Aorta (tissue), 5 donors: ENCODE measurements around the gene OR10G6. TPM values are rescaled to one million over a fixed set of nuclear protein-coding genes. Genes with fewer than 3 reads are reported as not detected.
A peak's percentile ranks its signal among the peaks of the same experiment; 100 is the strongest.
"Not testable (repeated sequence)": the region's sequence is repeated elsewhere in the genome, so short reads cannot be mapped to it uniquely, and the experiment has no call there.

Experiments used
- ATAC-seq: fragments of 200-7000 bp; cut with Tn5 transposase; one replicate; pipeline ENCODE4 v1.9.1; 2022; ENCODE audit warnings: moderate library complexity; ENCODE audit not compliant: low FRiP score
- DNase-seq, 2 donors: peaks; one replicate each; pipeline ENCODE4 v3.0.0-alpha.2; 2020
- H3K27ac ChIP-seq, 2 donors: one replicate each; pipeline ENCODE4 v1.5.1; 2013; ENCODE audit warnings: low read length in 2 of 2, mild to moderate bottlenecking in 2 of 2, moderate library complexity in 2 of 2, control low read depth in 1 of 2, inconsistent platforms in 1 of 2, low read depth in 1 of 2
- H3K27me3 ChIP-seq, 2 donors: one replicate each; pipeline ENCODE4 v1.6.1; 2013; ENCODE audit warnings: control low read depth in 1 of 2, low read length in 1 of 2, mild to moderate bottlenecking in 1 of 2, moderate library complexity in 1 of 2; ENCODE audit not compliant: insufficient read depth in 2 of 2, control insufficient read depth in 1 of 2
- H3K36me3 ChIP-seq, 2 donors: one replicate each; pipeline ENCODE4 v1.6.1; 2013; ENCODE audit warnings: control low read depth in 1 of 2, low read length in 1 of 2, mild to moderate bottlenecking in 1 of 2; ENCODE audit not compliant: insufficient read depth in 2 of 2, control insufficient read depth in 1 of 2
- H3K4me1 ChIP-seq, 2 donors: one replicate each; pipeline ENCODE4 v1.6.1; 2013; ENCODE audit warnings: low read length in 2 of 2, control low read depth in 1 of 2, mild to moderate bottlenecking in 1 of 2, moderate library complexity in 1 of 2; ENCODE audit not compliant: insufficient read depth in 2 of 2, control insufficient read depth in 1 of 2
- H3K4me3 ChIP-seq, 2 donors: one replicate each; pipeline ENCODE4 v1.5.1; 2013; ENCODE audit warnings: low read length in 2 of 2, control low read depth in 1 of 2, mild to moderate bottlenecking in 1 of 2
- H3K9me3 ChIP-seq: one replicate; pipeline ENCODE4 v1.6.1; 2013; ENCODE audit warnings: mild to moderate bottlenecking, low read length; ENCODE audit not compliant: control insufficient read depth
- WGBS, 2 donors: extraction: QIAGEN DNeasy Blood & Tissue Kit; methylation state at CpG; one replicate each; pipeline ENCODE4 v1.1.7; 2013; 5-methylcytosine and 5-hydroxymethylcytosine counted together
- intact Hi-C, 2 donors: fragments of 100-400 bp; cut with DNase I; formaldehyde crosslinking; loops; one replicate each; pipeline versions ENCODE4 v1.14.2 to v1.15.0; 2022
- long read RNA-seq, 2 donors: library from polyadenylated mRNA; unstranded; transcript quantifications; one replicate each; pipeline ENCODE4 v2.0.0, GENCODE V29; 2020 to 2021
- polyA plus RNA-seq, 2 donors: library from polyadenylated mRNA; stranded (reverse); fragments of 200-250 nt; gene quantifications; one replicate each; pipeline ENCODE4 v1.2.3, GENCODE V29; 2013
- total RNA-seq, 2 donors: library from RNA; stranded (reverse); fragmentation: NEBNext Ultra II Directional; extraction: Animal tissue kit (Norgen Biotek cat#: 25700); gene quantifications; one replicate each; pipeline ENCODE4 v1.2.1, GENCODE V29; 2021
- donor health status: healthy with polysubstance abuse.
- donor health status: Bipolar disorder and iron deficiency.
- donor health status: DM: no; HTN: no; CAD: no.
- donor health status: DM: no; HTN: no; CAD: no.
- donor health status: DM: yes; HTN: yes; CAD: no.

The OR10G6 gene
- total RNA-seq, result not detected
- not detected for polyA plus RNA-seq
- long read RNA-seq, donor 1, result 0 reads
- long read RNA-seq, donor 2, result 0 reads

DNA sequence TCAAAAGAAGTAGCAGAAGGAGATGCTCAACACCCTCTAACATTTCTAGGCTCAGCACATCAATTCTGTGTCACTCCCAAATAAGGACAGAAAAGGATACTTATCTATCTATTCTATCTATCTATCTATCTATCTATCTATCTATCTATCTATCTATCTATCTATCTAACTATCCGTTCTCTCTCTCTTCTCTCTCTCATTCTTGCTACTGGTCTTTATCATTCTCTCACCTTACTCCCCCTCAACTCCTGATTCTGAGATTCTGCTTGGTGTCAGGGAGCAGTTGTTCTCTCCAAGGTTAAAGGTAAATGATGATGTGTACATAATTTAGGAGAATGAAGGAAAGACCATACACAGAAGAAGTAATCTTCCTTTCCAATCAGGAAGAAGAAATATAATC is at the start of gene OR10G6:
Gene OR10G6 (minus strand): TSS at position 43 of the 400 bp plus-strand sequence. CDS start 0 bp downstream, at position 43.
- 77 to 79% methylated on average over 1 of the region's 1 CpG for WGBS, 2 donors
- Histone ChIP-seq H3K27ac (no peak within 1 kb of the TSS), H3K36me3 (no peaks in the 10 kb centered on the region), H3K9me3 (no peaks in the 10 kb centered on the region), H3K4me1 (no peaks in the 10 kb centered on the region), H3K4me3 (no peak within 1 kb of the TSS), H3K27me3 (no peaks in the 10 kb centered on the region)
- DNase-seq (no peak), ATAC-seq (no peak)
- intact Hi-C loops, result no loop called here

- H3K27ac ChIP-seq, result no peak overlapping the region
- H3K27me3 ChIP-seq, result no peaks in the 10 kb centered on the region
- intact Hi-C loops, result no loop called here
- no peaks in the 10 kb centered on the region for H3K4me1 ChIP-seq
- H3K36me3 ChIP-seq, result no peaks in the 10 kb centered on the region
- WGBS, 2 donors, result 66% methylated on average over 4 of the region's 4 CpGs
- H3K9me3 ChIP-seq, result no peaks in the 10 kb centered on the region
- ATAC-seq (no peak), DNase-seq (no peak)
- H3K4me3 ChIP-seq, result no peak overlapping the region
These were observed 48.5 kb upstream of the OR10G6 start for GRCh38 chr11:124043420-124043819.

DNA sequence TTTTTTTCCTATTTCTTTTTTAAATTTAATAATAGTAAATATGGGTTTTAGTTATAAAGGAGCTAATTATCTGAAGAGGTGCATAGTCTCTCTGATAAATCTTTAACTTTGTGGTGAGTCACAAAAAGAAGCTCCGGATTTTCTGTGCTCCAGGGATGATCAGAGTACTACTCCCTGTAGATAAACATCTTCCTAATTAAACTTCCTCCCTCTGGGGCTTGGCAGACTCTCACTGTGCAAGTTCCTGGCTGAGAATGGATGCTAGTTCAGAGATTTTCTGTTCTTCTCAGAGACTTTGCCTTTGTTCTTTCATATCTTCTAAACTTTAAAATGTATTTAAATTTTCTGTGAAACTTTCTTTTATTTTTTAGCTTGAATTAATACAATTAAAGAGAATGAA is 46.3 kb upstream of the OR10G6 start, which contains the start of gene OR10G7:
Gene OR10G7 (minus strand): TSS at position 72 of the 400 bp plus-strand sequence. CDS start 2,324 bp downstream, outside the sequence.
- whole genome bisulfite sequencing, 2 donors, result 14 to 46% methylated on average over 1 of the region's 1 CpG
- Histone ChIP-seq H3K4me3 (no peak within 1 kb of the TSS), H3K9me3 (no peaks in the 10 kb centered on the region), H3K36me3 (no peaks in the 10 kb centered on the region), H3K27me3 (no peaks in the 10 kb centered on the region), H3K4me1 (no peaks in the 10 kb centered on the region), H3K27ac (no peak within 1 kb of the TSS)
- intact Hi-C loops, result no loop called here
- no peak for ATAC-seq
- no peak for DNase-seq

DNA sequence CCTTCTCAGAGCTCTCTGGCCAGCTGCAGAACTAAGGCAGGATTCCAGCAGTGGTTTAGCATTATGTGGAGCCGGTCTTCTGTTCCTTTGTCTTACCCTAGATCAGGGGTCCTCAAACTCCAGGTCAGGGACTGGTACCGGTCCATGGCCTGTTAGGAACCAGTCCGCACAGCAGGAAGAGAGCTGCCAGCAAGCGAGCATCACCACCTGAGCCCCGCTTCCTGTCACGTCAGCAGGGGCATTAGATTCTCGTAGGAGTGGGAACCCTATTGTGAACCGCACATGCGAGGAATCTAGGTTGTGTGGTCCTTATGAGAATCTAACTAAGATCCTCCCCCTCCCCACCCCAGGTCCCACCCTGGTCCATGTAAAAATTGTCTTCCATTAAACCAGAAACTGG is 44.6 kb upstream of the OR10G6 start:
- WGBS, 2 donors, result 80 to 83% methylated on average over 9 of the region's 9 CpGs

GRCh38 chr11:124036666-124037065 is 41.7 kb upstream of the OR10G6 start:
- Histone ChIP-seq H3K36me3 (no peaks in the 10 kb centered on the region), H3K4me1 (no peaks in the 10 kb centered on the region), H3K4me3 (no peak overlapping the region), H3K27ac (no peak overlapping the region), H3K9me3 (no peaks in the 10 kb centered on the region), H3K27me3 (no peaks in the 10 kb centered on the region)
- intact Hi-C loops, result no loop called here
- DNase-seq (no peak), ATAC-seq (no peak)
- WGBS, 2 donors, result 7 to 10% methylated on average over 1 of the region's 1 CpG

More for the DNA sequence above, 44.6 kb upstream of the OR10G6 start:
- no peak overlapping the region for H3K27ac ChIP-seq
- DNase-seq, result peak in 1 of 2 donors; percentile 57
- H3K4me1 ChIP-seq, result no peaks in the 10 kb centered on the region
- no peak overlapping the region for H3K4me3 ChIP-seq
- no peaks in the 10 kb centered on the region for H3K36me3 ChIP-seq
- H3K9me3 ChIP-seq, result no peaks in the 10 kb centered on the region
- no peaks in the 10 kb centered on the region for H3K27me3 ChIP-seq
- intact Hi-C loops, result no loop called here
- ATAC-seq, result no peak

DNA sequence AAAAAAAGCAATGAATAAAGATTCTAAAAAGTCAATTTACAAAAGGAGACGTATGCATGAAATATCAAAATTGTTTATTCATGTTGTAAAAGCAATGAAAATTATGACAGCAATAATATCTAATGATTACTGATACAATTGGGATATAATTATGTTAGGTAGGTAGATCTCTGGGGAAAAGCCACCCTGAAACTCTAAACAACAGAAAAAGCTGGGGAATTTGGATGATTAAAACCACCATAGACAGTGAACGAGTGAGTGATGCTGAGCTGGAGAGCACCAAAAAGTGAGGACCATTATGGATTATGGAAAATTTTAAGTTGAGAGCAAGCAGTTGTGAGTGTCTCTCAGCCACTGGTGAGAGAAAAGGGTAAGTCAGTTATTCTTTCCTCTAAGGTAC is 31.5 kb upstream of the OR10G6 start, which contains the start of gene OR10G8:
Gene OR10G8 (plus strand): TSS at position 301 of the 400 bp plus-strand sequence. CDS start 2,825 bp downstream, outside the sequence.
- 64 to 77% methylated on average over 2 of the region's 2 CpGs for WGBS, 2 donors
- H3K27ac ChIP-seq, result no peak within 1 kb of the TSS
- DNase-seq, result no peak
- no peaks in the 10 kb centered on the region for H3K4me1 ChIP-seq
- no peaks in the 10 kb centered on the region for H3K36me3 ChIP-seq
- intact Hi-C loops, result no loop called here
- H3K9me3 ChIP-seq, result no peaks in the 10 kb centered on the region
- no peak within 1 kb of the TSS for H3K4me3 ChIP-seq
- no peaks in the 10 kb centered on the region for H3K27me3 ChIP-seq
- ATAC-seq, result no peak

- intact Hi-C loops, H3K36me3 ChIP-seq, H3K27ac ChIP-seq, H3K9me3 ChIP-seq, H3K27me3 ChIP-seq, H3K4me1 ChIP-seq, H3K4me3 ChIP-seq, DNase-seq: not testable (repeated sequence)
- WGBS, 2 donors, result 89 to 91% methylated on average over 3 to 6 of the region's 9 CpGs
- ATAC-seq, result peak; percentile 56
These were observed 20.9 kb upstream of the OR10G6 start for GRCh38 chr11:124015837-124016236.

DNA sequence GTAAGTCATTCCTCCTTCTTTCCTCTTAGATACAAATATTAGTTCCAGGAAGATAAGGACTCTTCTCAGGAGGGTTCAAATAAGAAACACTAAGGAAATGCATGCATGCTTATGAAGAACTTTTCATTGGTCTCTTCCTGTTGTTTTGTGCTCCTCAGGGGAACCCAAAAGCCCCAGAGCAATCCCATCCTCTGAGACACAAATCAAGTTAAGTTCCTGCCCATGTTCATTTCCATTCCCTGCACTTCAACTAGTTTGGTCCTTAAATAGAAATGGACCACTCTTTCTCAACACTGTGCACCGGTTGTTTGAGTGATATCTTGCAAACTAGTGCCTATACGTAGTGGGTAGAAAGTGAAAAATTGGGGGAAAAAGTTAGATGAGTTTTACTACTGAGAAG is 17.7 kb upstream of the OR10G6 start, which contains the start of gene OR10G4:
Gene OR10G4 (plus strand): TSS at position 301 of the 400 bp plus-strand sequence. CDS start 2,578 bp downstream, outside the sequence.
- Histone ChIP-seq H3K27me3 (no peaks in the 10 kb centered on the region), H3K4me1 (no peaks in the 10 kb centered on the region), H3K36me3 (no peaks in the 10 kb centered on the region), H3K9me3 (peaks cover 3% of the 10 kb centered on the region), H3K4me3 (no peak within 1 kb of the TSS), H3K27ac (no peak within 1 kb of the TSS)
- ATAC-seq (no peak), DNase-seq (no peak)
- intact Hi-C loops, result no loop called here
- 65 to 72% methylated on average over 2 of the region's 2 CpGs for WGBS, 2 donors

DNA sequence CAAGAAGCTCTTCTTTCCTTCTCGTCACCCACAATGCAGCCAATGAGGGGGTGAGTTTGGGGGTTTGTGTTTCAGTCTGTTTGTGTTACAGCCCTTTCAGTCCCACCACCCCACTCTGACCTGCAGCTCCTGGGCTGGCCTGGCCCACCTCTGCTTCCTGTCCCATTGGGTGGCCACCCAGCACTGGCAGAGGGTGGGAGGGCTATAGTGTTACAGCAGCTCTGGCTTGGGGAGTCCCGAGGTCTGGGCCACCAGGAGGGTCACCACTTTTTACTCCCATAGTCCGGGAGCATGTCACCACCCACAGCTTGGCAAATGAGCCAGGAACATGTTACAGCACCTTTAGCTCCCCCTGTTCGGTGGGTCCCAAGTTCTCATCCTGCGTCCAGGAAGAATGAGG is 15.7 kb downstream of the OR10G6 start:
- Histone ChIP-seq H3K36me3 (no peaks in the 10 kb centered on the region), H3K27me3 (no peaks in the 10 kb centered on the region), H3K4me3 (no peak overlapping the region), H3K27ac (no peak overlapping the region), H3K4me1 (no peaks in the 10 kb centered on the region), H3K9me3 (peaks cover 3% of the 10 kb centered on the region)
- ATAC-seq (no peak), DNase-seq (no peak)
- intact Hi-C loops, result no loop called here
- WGBS, 2 donors, result 77 to 83% methylated on average over 5 of the region's 5 CpGs
